ENCODE data around the gene NOTCH3.

NOTCH3 gene

DNA sequence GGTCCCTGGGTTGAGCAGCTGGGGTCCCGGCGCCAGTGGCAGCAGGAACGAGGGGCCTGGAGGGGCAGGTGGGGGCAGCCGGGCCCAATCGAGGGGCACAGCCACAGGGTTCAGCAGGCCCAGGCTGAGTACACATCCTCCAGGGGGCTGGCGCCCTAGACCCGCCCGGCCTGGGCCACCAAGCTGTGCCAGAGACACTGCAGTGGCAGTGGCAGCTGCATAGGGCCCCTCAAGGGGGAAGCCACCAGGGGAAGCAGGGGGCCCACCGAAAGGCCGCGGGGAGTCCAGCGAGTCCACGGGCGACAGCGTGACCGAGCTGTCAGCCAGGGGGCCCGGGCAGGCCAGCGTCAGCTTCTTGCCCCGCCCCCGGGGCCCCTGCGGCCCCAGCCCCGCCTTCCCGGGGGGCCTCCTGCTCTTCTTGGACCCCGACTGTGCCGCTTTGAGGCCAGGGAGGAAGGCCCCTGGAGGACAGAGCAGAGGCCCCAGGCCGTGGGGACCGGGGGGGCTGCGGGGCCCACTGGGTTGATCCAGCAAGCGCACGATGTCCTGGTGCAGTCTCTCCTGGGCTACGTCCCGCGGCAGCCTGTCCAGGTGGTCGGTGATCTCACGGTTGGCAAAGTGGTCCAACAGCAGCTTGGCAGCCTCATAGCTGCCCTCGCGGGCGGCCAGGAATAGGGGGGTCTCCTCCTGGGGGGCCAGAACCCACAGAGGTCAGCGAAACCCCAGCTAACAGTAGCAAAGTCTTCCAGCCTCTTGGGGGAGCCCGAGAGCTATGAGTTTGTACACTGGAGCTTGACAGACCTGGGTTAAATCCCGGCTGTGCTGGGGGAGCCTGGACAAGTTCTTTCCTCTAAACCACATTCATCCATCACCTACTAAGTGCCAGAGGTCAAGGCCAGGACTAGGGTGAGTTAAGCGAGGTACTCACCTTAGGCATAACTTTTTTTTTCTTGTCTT lies 39.5 kb downstream of the NOTCH3 start:
- DNase-seq (ENCODE audit: low spot score), result no peak

DNA sequence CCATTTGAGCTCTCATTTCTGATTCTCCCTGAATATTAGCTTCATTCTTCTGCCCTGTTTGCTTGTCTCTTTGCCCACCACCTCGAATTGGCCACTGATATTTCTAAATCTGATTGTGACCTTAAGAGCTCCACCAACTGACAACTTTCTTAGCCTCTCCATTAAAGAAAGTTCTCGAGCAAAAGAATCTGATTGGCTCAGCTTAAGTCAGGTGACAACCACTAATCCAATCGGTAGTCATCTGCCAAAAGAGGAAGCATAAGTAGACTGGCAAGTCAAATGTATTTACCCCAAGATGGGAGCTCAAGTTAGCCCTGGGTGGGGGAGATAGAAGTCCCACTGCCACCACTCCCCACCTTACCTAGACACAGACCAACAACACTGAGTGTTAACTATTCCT lies 41.5 kb downstream of the NOTCH3 start:
- DNase-seq (ENCODE audit: low spot score), result no peak

DNA sequence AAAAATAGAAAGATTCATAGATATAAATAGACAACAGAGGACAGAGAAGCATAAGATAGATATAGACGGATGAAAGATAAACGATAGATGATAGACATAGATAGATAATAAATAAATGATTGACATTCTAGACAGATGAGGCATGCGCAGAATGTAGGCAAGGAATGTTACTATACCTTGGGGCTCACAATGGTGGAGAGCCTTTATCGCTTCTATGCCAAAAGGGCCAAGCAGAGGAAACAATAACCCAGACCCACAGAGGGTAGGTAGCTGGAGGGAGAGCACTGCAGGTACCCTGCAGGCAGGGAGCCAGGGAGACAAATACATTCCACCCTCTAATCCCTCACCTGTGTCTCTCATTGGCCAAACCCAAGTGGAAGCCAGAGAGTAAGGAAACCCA lies 44.4 kb downstream of the NOTCH3 start:
- DNase-seq (ENCODE audit: low spot score), result no peak

DNA sequence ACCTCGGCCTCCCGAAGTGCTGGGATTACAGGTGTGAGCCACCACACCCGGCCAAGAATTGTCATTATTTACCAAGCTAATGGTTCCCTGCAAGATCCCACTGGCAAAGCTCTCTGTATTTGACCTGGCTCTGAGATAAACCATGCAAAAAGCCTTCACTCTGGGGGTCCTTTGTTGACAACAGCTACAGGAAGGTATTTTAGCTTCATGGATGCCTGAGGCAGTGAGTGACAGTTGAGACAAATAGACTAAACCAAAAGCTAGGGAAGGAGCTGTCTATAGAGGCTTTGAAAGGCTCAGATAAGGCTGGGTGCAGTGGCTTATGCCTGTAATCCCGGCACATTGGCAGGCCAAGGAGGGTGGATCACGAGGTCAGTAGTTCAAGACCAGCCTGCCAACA lies 45.5 kb downstream of the NOTCH3 start:
- DNase-seq (ENCODE audit: low spot score), result no peak

DNA sequence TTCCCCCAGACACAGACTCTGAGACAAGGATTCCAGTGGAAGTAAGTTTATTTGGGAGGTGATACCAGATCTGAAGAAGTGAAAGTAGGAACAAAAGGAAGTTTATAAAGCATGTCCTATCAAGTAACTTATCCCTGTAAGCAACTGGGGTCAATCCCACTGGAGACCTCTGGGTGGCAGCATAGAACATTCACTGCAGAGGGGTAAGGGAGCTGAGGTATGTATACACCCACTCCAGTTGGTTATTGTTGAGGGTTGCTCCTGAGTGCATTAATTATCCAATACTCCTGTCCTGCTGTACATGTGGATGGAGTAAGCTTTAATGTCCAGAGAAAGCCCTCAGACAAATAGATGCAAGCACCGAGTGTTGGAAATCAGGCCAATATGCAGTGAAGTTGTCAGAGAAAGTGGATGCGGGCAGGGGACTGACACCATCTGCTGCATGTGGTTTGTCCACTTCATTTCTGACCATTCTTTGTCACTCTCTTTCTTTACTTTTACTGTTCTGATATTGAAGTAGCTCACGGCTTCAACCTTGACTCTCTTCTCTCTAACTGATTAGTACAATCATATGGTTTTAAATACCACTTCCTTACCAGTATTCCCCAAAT lies 46.7 kb downstream of the NOTCH3 start:
- DNase-seq (ENCODE audit: low spot score), result no peak

DNA sequence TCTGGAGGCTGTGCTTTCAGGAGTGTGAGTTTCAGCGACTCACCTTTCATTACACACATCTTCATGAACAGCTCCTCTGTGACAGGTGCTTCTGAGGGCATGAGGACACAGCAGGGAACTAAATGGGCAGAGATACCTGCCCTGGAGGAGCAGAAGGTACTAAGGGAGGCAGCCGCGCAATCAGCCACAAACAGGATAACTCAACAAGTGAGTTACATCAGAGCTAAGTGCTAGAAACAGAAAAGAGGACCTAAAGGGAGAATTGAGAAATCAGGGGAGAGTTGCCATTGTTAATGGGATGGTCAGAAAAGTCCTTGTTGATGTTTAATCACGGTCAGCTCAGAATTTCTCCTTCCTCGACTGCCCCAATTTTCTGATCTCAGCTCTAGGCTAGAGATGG lies 51.1 kb downstream of the NOTCH3 start:
- DNase-seq (ENCODE audit: low spot score), result no peak

DNA sequence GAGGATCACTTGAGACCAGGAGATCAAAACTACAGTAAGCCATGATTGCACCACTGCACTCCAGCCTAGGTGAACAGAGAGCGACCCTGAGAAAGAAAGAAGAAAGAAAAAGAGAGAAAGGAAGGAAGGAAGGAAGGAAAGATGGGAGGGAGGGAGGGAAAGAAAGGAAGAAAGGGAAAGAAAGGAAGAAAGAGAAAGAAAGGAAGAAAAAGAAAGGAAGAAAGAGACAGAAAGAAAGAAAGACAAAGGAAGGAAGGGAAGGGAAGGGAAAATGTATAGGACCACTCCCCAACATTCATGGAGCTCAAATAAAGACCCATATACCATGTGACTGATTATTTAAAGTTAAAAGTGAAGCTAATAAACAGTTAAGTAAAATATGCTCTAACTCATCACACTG lies 53.7 kb downstream of the NOTCH3 start:
- DNase-seq (ENCODE audit: low spot score), result no peak

DNA sequence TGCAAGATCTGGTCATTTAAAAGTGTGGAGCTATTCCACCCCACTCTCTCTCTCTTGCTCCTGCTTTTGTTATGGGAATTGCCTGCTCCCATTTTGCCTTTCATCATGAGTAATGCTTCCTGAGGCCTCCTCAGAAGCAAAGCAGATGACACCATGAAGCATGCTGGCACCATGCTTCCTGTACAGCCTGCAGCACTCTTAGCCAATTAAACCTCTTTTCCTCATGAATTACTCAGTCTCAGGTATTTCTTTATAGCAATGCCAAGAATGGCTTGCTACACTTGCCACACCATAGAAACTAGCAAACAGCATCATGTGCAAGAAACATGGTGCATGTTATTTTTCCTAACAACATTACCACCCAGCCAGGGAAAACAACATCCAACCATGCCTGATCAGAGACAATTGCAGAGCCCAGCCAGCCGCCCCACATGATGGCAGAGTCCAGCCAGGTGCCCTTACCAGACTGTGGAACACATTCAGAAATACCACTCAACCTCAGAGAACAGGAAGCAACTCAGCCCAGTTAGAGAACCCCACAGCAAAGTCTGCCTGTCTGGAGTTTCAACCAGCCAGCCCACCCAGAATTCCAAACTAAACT lies 56.6 kb downstream of the NOTCH3 start:
- no peak for DNase-seq (ENCODE audit: low spot score)

DNA sequence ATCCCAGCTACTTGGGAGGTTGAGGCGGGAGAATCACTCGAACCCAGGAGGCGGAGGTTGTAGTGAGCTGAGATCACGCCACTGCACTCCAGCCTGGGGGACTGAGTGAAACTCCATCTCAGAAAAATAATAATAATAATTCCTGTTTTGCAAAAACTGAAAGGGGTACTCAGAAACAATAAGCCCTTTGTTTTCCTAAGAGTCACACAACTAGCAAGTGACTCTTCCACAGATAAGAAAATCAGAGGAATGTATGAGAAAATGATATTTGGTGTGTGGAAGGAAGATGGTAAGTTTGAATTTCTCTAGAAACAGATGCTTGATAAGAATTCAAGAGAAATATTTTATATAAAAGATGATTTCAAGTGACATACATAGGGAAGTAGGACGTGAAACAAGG lies 58.5 kb downstream of the NOTCH3 start:
- DNase-seq (ENCODE audit: low spot score), result no peak

DNA sequence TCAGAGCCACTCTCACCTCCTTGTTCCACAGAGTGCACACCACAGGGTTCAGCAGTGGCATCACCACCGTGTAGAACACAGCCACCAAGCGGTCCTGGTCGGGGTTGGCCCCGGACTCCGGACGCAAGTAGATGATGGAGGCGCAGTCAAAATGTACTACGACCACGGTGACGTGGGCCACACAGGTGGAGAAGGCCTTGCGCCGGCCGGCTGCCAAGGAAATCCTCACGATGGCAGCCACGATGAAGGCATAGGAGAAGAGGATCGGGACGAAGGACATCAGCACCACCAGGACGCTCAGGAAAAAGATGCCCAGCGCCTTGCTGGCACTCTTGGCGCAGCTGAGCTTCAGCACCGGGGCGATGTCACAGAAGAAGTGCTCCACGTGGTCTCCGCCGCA lies 59.7 kb downstream of the NOTCH3 start:
- DNase-seq (ENCODE audit: low spot score), result no peak

DNA sequence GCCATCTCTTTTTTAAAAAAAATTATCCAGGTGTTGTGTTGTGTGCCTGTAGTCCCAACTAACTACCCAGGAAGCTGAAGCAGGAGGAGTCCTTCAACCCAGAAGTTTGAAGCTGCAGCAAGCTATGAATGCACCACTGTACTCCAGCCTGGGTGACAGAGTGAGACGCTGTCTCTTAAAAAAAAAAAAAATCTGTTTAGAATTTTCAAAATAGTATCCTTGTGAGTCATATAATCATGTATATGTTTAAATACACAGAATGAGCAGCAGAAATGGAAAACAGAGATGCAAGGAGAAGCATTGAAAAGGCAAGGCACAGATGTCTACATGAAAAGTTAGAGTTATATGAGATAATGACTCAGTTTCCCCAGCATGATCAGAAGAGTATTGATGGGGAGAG lies 62.4 kb downstream of the NOTCH3 start:
- DNase-seq (ENCODE audit: low spot score), result no peak

DNA sequence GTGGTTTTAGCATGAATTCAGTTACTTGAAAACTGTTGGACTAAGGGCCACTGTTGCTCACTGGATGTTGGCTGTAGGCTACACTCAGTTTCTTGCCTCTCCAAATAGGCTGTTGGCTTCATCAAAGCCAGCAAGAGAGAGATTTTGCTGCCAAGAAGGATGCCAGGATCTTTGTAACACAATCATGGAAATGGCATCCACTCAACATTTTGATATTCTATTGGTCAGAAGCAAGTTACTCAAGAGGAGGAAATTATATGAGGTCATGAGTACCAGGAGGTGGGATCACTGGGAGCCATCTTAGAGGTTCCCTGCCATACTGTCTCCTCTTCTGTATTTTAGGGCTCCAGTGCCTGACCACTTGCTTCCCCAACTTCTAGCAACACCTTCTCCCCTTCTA lies 63.0 kb downstream of the NOTCH3 start:
- no peak for DNase-seq (ENCODE audit: low spot score)

DNA sequence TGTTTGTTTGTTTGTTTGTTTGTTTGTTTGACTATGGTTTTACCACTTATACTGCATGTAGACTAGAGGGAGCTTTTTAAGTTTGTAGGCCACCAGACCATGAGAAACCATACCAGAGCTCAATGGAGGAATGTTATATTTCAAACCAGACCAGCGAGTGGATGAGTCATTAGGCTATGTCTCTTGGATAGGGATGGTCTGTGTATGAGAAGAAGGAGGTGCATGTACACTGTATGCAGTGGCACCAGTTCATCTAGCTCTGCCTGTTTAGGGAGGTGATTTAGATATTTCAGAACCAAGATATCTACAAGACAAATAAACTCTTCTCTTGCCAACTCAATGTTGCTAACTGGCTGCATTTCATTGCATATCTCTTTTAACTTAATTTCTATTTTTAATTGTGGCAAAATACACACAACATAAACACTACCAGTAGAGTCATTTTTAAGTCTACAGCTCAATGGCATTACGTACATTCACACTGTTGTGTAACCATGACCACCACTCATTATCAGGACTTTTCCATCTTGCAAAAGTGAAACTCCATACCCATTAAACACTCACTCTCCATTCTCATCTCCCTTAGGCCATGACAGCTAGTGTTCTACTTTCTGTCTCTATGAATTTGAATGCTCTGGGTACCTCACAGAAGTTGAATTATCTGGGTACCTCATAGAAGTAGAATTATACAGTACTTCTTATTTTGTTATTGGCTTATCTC lies 64.4 kb downstream of the NOTCH3 start:
- DNase-seq (ENCODE audit: low spot score), result no peak

DNA sequence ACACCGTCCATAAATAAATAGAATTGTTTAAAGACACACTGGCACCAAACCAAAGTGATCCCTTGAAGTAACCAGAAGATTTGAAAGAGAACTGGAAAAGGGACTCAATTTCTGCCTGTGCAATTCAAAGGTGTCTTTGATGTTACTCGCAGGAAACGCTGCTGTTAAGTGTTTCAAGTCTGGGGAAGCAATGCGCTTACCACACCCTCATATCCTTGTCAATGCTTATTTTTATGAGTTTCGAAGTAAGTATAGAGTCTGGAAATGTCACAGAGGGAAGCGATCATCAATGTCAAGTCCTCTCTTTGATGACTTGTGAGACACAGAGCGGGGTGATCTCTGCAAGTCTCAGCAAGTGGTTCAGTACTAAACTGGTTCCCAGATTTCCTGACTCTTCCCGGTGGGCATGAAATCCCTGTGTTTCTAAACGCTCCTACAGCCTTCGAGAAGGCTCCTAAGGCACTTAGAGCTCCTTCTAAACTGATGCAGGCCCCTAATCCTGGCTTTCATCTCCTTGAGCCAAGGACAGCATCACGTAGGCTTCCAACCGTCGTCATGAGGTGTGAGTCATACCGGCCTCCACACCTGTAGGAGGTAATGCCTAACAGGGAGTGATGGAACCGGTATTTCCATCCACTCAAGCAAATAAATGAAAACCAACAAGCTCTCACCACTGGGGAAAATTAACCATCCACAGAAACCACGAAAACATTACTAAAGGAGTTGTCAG lies 70.8 kb downstream of the NOTCH3 start:
- DNase-seq (ENCODE audit: low spot score), result no peak

DNA sequence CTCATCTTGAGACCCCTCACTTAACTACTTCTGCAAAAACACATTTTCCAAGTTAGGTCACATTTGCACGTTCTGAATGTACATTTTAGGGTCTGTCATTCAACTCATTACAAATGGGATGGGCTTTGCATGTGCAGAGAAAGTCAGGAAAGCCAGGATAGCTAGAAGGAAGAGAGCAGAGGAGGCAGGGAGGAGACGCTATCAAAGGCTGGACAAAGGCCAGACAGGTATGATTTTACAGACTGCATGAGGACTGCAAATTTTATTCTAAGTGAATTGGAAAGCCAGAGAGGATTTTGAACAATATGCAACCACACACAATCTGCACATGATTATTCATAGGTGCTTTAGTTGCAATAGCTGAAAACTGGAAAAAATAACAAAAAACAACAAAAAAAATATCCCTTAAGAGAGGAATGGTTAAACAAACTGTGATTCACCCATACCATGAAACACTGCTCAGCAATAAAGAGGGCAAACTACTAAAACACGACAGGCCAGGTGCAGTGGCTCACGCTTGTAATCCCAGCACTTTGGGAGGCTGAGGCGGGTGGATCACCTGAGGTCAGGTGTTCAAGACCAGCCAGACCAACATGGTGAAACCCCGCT lies 72.5 kb downstream of the NOTCH3 start:
- DNase-seq (ENCODE audit: low spot score), result no peak

DNA sequence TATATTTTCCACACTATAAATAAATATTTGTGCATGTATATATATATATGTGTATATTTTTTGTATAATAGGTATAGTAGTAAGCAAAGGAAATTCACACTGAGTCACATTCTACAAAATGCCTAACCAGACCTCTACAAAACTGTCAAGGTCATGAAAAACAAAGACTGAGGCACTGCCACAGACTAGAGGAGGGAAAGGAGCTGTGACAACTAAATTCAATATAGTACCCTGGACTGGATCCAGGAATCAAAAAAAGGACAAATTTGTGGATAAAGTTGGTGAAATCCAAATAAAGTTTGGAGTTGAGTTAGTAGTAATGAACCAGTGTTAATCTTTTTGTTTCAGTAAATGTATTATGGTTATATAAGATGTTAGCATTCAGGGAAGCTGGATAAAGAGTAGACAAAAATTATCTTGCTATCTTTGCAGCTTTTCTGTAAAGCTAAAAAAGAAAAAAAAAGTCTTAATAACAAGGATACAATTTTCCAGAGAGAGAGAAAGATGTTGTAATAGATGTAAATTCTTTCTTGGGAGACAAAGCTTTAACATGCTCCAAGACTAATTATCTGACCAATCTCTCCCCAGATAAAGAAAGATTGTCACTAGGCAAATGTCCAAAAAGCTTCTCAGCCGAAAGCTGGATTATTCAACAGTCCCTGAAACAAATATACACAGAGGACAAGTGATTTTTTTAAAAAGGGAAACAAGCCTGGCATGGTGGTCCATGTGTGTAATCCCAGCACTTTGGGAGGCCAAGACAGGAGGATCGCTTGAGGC lies 74.5 kb downstream of the NOTCH3 start:
- no peak for DNase-seq (ENCODE audit: low spot score)

DNA sequence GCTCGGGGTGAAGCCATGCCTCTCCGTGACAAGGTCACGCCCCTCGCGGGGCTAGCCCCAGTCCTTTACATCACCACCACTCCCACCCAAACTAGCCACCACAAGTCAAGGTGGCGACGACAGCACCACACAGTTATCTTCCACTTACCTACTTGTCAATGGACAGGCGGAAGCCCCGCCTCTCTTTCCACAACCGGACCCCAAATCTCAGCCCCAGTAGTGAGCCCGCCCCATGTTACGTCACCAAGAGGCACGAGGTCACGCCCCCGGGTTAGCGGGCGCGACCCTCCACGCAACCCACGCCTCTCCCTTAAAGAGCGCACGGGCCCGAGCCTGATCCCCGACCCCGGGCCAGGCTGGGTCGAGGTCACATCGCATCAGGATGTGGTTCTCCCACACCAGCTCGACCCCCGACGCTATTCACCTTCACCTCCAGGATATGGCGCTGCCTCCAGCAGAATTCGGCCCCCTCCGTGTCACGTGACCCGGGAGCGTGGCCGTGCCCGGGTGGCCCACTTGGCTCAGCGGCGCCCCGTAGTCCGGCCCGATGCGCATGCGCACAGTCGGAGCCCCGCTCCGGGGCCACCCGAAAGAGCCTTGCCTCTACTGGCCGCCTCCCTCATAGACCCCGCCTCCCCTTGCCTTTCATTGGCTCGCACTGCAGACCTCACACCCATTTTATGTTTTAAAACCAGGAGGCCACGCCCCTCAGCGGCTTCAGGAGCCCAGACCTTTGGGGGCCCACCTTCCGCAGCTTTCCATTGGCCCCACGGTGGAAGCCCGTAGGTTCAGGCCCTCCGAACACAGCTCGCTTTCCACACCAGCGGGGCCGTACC lies 75.3 kb downstream of the NOTCH3 start:
- DNase-seq (ENCODE audit: low spot score), result peak; percentile 98

DNA sequence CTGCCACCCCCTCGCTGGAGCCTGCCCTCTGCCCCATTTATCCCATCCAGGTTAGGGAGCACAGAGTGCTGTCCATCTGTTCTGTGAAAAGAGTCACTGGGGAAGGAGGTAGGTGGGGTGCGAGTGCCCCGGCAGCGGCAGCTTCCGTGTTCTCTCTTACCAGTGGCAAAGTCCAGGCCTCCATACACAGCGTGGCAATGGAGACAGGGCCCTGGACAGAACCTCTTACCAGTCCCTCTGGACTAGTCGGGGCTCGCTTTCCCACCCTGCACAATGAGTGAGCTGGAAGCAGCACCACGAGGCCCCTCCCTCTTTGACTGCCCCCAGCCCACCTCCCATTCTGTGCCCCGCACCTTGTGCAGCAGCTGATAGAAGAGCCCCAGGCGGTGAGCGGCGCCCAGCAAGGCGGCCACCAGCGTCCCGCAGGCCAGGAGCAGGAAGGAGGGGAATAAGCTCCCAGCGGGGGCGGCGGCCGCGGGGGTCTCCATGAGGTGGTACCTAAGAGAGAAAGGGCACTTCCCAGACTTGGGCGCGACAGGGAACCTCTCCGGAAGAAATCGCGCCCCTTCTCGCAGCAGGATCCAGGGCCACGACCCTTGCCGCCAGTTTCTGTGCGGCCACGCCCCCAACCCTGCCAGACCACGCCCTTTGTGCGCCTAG lies 76.1 kb downstream of the NOTCH3 start:
- DNase-seq (ENCODE audit: low spot score), result no peak

DNA sequence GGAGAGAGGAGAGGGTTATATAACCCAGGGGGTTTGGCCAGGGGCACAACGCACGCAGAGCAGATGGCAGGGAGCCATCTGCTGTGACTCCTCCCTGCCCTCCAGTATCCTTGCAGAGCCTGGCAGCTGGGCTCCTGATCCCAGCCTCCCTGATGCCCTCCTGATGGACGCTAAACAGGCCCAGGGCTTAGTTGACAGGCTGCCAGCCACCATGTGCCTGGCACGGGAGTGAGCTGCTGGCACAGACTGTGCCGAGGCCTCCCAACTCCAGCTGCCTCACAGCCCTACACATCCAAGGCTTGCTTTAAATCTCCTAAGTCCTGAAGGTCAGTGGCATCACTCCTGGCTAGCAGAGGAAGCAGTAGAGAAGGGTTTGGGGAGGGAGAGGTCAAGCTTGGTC lies 76.9 kb downstream of the NOTCH3 start:
- no peak for DNase-seq (ENCODE audit: low spot score)

Data from left forelimb (tissue), 1 donor.